AG10803 (cell line): ENCODE data around the gene TNS3.

ENCODE experiments used
- DNase-seq: peaks from one replicate; pipeline ENCODE4 v3.0.0; 2010; ENCODE audit warnings: low read depth
- H3K4me3 ChIP-seq: 2 replicates; pipeline ENCODE4 v1.5.1; 2011; ENCODE audit warnings: mild to moderate bottlenecking, low read length, control low read depth
- CTCF ChIP-seq: conservative IDR thresholded peaks from 2 replicates; pipeline ENCODE4 v1.5.1; 2011; ENCODE audit warnings: mild to moderate bottlenecking, low read length, control low read depth, inconsistent platforms

Gene TNS3

DNA sequence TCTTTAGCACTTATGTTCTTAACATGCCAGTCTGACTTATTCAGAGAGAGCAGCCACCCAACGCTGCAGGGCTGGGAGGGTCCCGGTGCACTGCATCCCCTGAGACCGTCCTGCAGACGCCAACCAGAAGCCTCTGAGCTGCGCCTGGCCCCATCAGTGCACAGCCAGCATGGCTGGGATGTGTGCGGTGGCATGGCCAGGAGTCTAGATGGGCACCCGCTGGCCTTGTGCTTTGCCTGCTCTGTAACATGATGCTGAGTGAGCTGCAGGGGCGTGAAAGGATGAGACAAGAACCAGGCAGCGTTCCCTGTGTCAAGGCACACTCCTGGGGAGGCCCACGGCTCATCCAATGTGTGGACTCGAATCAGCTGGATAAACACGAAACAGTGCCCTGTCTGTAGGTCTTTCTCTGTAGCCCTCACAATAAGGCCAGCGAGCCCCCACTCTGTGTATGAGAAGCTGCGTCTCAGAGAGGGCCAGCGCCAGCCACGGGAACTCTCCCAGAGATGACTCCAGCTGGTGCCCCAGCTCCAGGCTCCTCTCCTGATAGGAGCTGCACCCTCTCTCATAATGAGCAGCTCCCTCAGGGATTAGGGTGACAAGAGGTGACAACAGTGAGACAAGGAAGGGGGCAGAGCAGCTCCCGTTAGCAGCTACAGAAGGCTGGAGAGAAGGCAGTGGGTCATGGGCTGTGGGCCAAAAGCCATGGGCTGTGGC, 96.8 kb downstream of the TNS3 start:
- TF ChIP-seq CTCF = no peak
- DNase-seq = no peak
- H3K4me3 ChIP-seq = no peak overlapping the region

DNA sequence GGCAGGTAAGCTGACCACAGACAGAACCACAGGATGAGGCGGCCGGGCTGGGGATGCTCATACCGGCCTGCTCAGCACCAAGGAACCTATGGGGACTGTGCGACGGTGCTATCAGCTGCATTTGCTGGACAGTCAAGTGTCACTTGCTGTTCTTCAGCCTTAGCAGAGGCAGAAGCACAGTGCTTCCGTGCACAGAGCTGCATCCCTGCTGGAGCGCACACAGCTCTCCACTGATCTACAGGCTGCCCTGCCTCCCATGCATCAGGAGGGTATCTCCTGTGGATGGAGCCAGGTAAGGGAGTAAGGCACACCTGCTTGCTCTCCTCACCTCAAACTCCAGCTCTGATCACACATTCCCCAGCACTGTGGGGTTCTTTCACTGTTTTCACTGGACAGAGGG, 97.5 kb downstream of the TNS3 start:
- no peak for DNase-seq
- TF ChIP-seq CTCF = no peak
- no peak overlapping the region for H3K4me3 ChIP-seq

DNA sequence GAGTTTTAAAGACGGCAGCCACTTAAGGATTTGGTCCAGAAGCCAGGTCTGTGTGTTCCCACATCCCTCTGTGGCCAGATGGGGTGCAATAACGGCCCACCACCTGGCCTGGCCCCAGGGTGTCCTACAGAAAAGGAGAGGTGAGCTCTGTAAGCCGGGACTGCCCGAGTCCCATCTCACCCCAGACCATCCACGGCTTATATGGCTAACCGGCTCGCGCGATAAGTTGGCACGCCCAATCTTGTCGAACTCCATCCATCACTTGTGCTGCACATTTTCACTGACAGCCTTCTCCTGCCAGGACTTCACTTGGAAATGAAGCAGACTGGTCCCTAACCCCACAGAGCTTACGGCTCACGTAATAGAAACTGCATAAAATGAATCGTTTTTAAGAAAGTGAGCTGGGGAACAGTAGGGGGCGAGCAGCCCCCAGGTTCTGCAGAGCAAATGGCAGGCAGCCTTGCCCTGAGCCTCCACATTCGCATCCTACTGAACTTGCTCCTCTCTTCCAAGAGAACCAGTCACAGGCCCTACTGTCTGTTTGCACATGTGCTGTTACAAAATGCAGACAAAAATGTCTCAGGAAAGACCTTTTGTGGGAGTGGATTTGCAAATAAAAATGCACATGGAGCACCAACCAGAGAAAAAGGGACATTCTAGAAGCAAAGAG, 98.2 kb downstream of the TNS3 start:
- peak; percentile 36 for DNase-seq
- no peak overlapping the region for H3K4me3 ChIP-seq
- peak; percentile 30 for TF ChIP-seq CTCF

DNA sequence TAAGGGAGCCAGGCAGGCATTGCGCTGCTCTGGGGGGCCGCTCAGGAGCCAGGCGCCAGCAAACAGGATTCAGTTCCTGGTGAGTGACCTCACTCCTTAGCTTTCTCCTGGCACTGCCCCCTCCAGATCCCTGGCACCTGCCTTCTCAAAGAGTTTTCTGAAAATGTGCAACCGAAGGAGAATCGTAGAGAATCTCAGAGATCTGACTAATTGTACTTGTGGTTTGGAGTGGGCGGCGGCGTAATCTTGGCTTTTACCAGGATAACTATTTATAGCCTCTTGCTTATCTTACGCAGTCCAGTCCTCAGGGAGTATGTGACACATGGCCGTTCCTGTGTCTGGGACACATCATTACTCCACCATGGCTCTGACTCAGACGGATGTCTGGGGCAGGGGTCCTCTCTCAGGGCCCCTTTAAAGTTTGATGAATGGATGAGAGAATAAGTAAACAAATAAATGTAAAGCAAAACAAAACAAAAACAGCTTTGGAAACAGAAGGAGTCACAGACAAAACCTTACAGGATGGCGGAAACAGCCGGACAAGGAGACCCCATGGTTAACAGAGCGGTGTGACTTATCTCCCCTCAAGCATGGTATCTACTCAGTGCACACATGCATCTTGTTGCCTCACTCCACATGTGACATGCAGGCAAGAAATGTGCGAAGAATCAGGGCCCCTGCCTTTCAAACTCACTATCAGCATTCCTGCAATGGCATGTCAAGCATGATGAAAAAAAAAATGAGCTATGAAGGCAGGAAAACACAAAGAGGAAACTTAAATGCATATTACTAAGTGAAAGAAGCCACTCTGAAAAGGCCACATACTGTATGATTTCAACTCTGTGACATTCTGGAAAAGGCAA, 99.7 kb downstream of the TNS3 start:
- no peak for TF ChIP-seq CTCF
- no peak overlapping the region for H3K4me3 ChIP-seq
- peak; percentile 93 for DNase-seq

DNA sequence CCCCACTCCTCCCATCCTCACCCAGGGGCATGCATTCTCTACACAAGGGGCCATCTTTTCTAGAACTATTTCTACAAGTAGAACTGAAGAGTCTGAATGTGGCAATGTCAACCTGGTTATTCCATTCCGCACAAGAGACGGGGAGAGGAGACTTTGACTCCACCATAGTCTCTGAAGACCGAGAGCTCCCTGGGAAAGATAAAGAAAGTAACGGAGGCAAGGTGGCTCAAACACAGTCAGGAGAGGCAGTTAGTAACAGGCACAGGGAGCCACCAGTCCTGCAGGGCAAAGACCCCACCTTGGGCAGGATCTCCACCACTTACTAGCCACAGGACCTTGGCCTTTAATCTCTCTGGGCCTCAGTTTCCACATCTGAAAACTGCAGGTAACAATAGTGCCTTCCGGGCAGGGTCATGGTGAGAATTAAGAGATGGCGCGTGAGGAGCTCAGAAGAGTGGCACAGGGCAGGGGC, 100.3 kb downstream of the TNS3 start:
- no peak for TF ChIP-seq CTCF
- H3K4me3 ChIP-seq = no peak overlapping the region
- DNase-seq = no peak

DNA sequence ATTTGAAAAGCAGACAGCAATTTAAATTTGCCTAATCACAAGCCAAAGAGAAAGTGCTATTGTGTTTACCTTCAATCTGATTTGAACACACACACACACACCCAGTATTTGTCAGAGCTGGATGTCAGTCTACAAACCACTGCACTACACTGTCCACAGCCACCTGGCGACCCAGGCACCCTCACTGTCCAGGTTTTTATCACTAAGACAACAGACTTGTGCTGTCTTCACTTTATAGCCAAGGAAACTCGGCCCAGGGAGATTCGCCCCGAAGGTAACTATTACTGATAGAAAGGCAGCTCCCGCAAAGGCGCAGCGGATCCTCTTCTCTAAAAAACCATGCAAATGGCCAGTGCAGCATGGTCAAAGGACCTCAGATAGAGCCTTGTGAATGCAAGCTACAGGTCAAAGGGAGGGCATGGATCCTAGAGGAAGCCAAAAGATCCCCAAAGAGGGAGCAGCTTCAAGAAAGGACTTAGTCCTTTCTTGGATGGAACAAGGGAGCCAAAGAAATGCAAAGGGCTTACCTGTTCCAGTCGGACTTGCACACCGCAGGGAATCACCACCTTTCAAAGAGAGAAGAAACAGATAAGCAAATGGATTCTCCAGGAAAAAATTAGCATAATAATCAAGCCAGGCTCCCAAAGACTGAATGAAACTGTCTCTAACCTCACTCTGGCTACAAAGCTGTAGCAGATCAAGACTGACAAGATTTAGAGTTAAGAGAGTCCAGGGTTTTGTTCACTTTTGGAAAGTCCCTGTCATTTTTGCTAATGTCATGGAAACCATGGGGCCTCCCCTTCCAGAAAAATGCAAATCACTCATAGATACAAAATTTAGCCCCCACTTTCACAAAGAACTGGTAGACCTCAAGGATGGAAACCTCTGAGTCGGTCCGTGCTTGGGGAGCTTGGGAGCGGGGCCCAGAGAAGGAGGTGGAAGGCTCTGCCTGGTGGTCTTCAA, 101.1 kb downstream of the TNS3 start:
- no peak for DNase-seq
- no peak for TF ChIP-seq CTCF
- no peak overlapping the region for H3K4me3 ChIP-seq
